ENCODE results near the gene JUN.

JUN gene

GRCh38 chr1:58754073-58754613 lies 29.7 kb downstream of the JUN start:
- Histone ChIP-seq H3K27me3 (no peaks in the 10 kb centered on the region), H3K4me3 (ENCODE audit: low read depth in 1 of 2, low read length in 1 of 2) (no peak overlapping the region), H3K36me3 (no peaks in the 10 kb centered on the region), H3K9me3 (no peaks in the 10 kb centered on the region), H3K4me1 (ENCODE audit: control insufficient read depth in 1 of 2, insufficient read depth in 1 of 2, low read depth in 1 of 2, low read length in 1 of 2) (no peaks in the 10 kb centered on the region), H3K27ac (no peak overlapping the region)
- TF ChIP-seq, protein P1, sequence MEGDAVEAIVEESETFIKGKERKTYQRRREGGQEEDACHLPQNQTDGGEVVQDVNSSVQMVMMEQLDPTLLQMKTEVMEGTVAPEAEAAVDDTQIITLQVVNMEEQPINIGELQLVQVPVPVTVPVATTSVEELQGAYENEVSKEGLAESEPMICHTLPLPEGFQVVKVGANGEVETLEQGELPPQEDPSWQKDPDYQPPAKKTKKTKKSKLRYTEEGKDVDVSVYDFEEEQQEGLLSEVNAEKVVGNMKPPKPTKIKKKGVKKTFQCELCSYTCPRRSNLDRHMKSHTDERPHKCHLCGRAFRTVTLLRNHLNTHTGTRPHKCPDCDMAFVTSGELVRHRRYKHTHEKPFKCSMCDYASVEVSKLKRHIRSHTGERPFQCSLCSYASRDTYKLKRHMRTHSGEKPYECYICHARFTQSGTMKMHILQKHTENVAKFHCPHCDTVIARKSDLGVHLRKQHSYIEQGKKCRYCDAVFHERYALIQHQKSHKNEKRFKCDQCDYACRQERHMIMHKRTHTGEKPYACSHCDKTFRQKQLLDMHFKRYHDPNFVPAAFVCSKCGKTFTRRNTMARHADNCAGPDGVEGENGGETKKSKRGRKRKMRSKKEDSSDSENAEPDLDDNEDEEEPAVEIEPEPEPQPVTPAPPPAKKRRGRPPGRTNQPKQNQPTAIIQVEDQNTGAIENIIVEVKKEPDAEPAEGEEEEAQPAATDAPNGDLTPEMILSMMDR (IDR thresholded peaks at IDR 0.05): no peak

DNA sequence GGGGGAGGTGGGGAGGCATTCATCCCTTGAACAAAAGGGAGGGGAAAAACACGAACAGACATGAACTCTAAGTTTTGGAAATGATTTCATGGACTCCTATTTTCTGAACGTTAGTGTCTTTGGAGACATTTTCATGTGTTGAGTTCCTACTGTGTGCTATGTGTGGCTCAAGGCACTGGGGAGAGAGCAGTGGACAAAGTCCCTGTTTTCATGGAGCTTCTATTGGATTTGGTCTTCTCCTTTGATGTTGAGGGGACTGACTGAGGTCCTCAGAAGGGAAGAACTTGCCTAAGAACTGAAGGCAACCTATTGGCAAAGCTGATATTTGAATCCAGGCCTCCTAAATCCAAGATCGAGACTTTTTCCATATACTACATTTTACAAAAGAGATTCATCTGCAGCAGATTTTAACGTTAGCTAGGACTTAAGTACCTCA lies 30.4 kb downstream of the JUN start:
- H3K9me3 ChIP-seq: no peaks in the 10 kb centered on the region
- TF ChIP-seq, protein P1 (IDR thresholded peaks at IDR 0.05): no peak
- no peak overlapping the region for H3K27ac ChIP-seq
- no peaks in the 10 kb centered on the region for H3K36me3 ChIP-seq
- no peaks in the 10 kb centered on the region for H3K27me3 ChIP-seq
- H3K4me3 ChIP-seq (ENCODE audit: low read depth in 1 of 2, low read length in 1 of 2): no peak overlapping the region
- no peaks in the 10 kb centered on the region for H3K4me1 ChIP-seq (ENCODE audit: control insufficient read depth in 1 of 2, insufficient read depth in 1 of 2, low read depth in 1 of 2, low read length in 1 of 2)

DNA sequence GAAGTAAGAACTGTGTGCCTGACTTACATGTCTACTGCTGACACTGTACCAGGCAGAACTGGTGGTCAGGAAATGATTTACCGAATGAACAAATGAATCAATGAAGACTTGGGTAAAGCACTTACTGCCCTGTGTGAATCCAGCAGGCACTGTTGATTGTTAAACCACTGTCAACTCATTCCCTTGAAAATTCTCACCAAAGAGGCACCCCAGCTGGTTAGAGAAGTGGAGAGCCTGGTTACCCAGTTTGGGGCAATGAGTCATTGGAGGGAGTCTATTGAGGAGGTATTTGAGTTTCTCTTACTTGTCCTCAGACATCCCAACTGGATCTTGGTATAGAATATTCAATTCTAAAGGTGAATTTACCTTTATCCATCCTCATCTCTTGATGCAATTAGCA lies 34.2 kb downstream of the JUN start:
- Histone ChIP-seq H3K27me3 (no peaks in the 10 kb centered on the region), H3K4me1 (ENCODE audit: control insufficient read depth in 1 of 2, insufficient read depth in 1 of 2, low read depth in 1 of 2, low read length in 1 of 2) (no peaks in the 10 kb centered on the region), H3K4me3 (ENCODE audit: low read depth in 1 of 2, low read length in 1 of 2) (no peak overlapping the region), H3K36me3 (no peaks in the 10 kb centered on the region), H3K27ac (no peak overlapping the region), H3K9me3 (no peaks in the 10 kb centered on the region)
- TF ChIP-seq, protein P1 (IDR thresholded peaks at IDR 0.05): no peak

- Histone ChIP-seq H3K9me3 (no peaks in the 10 kb centered on the region), H3K4me1 (ENCODE audit: control insufficient read depth in 1 of 2, insufficient read depth in 1 of 2, low read depth in 1 of 2, low read length in 1 of 2) (no peaks in the 10 kb centered on the region), H3K36me3 (no peaks in the 10 kb centered on the region), H3K27ac (no peak overlapping the region), H3K27me3 (no peaks in the 10 kb centered on the region), H3K4me3 (ENCODE audit: low read depth in 1 of 2, low read length in 1 of 2) (no peak overlapping the region)
- TF ChIP-seq, protein P1 (IDR thresholded peaks at IDR 0.05): no peak
Observed at GRCh38 chr1:58748666-58749065, 35.2 kb downstream of the JUN start.

DNA sequence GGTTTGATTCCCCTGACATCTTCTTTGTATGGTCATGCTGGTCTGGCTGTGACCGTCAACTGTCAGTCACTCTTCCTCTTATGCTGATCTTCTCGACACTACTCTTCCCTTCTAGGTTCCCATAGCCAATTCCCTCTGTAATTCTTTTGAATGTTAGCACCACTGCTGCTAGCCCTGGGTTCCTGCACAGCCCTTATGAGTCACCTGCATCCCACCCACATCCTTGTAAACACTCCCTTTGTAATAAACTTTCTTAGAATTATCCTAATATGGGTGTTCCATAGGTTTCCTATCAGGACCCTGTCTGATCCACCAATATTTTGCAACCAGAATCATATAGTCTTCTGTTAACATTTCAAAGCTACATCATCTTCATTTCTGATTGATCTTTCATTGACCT lies 37.1 kb downstream of the JUN start:
- Histone ChIP-seq H3K27me3 (no peaks in the 10 kb centered on the region), H3K36me3 (no peaks in the 10 kb centered on the region), H3K27ac (no peak overlapping the region), H3K9me3 (no peaks in the 10 kb centered on the region), H3K4me3 (ENCODE audit: low read depth in 1 of 2, low read length in 1 of 2) (no peak overlapping the region), H3K4me1 (ENCODE audit: control insufficient read depth in 1 of 2, insufficient read depth in 1 of 2, low read depth in 1 of 2, low read length in 1 of 2) (no peaks in the 10 kb centered on the region)
- TF ChIP-seq, protein P1 (IDR thresholded peaks at IDR 0.05): no peak

DNA sequence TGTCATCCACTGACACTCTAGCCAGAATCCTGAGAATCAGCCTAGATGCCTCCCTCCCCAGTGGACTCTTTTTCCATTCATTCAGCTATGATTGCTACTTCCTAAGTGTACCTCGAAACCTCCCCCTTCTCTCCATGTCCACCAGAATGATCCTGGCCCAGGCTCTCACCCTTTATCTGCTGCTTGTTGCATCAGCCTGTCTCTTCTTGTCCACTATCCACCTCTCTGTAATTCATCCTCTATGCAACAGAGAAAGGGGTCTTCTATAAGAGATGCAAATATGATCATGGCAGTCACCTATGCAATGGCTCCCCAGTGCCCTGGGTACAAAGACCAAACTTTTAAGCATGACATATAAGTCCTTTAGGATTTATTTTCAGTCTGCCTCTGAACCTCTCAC lies 37.7 kb downstream of the JUN start:
- H3K27me3 ChIP-seq: no peaks in the 10 kb centered on the region
- H3K27ac ChIP-seq: no peak overlapping the region

More for the DNA sequence above, 37.7 kb downstream of the JUN start:
- Histone ChIP-seq H3K4me3 (ENCODE audit: low read depth in 1 of 2, low read length in 1 of 2) (no peak overlapping the region), H3K9me3 (no peaks in the 10 kb centered on the region), H3K36me3 (no peaks in the 10 kb centered on the region), H3K4me1 (ENCODE audit: control insufficient read depth in 1 of 2, insufficient read depth in 1 of 2, low read depth in 1 of 2, low read length in 1 of 2) (no peaks in the 10 kb centered on the region)
- TF ChIP-seq, protein P1 (IDR thresholded peaks at IDR 0.05): no peak

Measured in neutrophil (primary cell).